HepG2 (cell line): Measurements from ENCODE around the gene MPIG6B. TPM values are rescaled to one million over a fixed set of nuclear protein-coding genes. Genes with fewer than 3 reads are reported as not detected.

Source experiments
- AGO2 ChIP-seq: fragments of 200-400 bp; formaldehyde crosslinking; optimal IDR thresholded peaks from 2 replicates; pipeline ENCODE3; 2017; ENCODE audit warnings: mild to moderate bottlenecking, low read depth, low read length, moderate library complexity
- DR1 ChIP-seq: sonication (generic); formaldehyde crosslinking; IDR thresholded peaks from 2 replicates; pipeline ENCODE4 v1.8.0; 2021; ENCODE audit warnings: mild to moderate bottlenecking, missing genetic modification reagents, inconsistent platforms
- ELF1 ChIP-seq: sonication (generic); formaldehyde crosslinking; IDR thresholded peaks from 2 replicates; pipeline ENCODE4 v1.4.0; 2020; ENCODE audit warnings: missing genetic modification reagents
- KLF9 ChIP-seq: IDR thresholded peaks from 2 replicates; pipeline ENCODE4 v1.6.1; 2016; ENCODE audit warnings: low read depth
- MED13 ChIP-seq: sonication (generic); formaldehyde crosslinking; IDR thresholded peaks from 2 replicates; pipeline ENCODE4 v1.5.0; 2020; ENCODE audit warnings: missing genetic modification reagents
- MIER2 ChIP-seq: IDR thresholded peaks from 2 replicates; pipeline ENCODE4 v1.6.1; 2016; ENCODE audit warnings: missing biosample characterization, missing genetic modification reagents
- MIER3 ChIP-seq: IDR thresholded peaks from 2 replicates; pipeline ENCODE4 v1.6.1; 2016; ENCODE audit warnings: missing compliant biosample characterization, borderline replicate concordance
- MTF1 ChIP-seq: sonication (generic); formaldehyde crosslinking; IDR thresholded peaks from 2 replicates; pipeline ENCODE4 v1.5.0; 2020; ENCODE audit warnings: missing genetic modification reagents
- MXD4 ChIP-seq: IDR thresholded peaks from 2 replicates; pipeline ENCODE4 v1.6.1; 2016; ENCODE audit warnings: mild to moderate bottlenecking, missing biosample characterization, missing genetic modification reagents
- RERE ChIP-seq: IDR thresholded peaks from 2 replicates; pipeline ENCODE4 v1.6.1; 2016; ENCODE audit warnings: low read depth, missing genetic modification reagents, missing compliant biosample characterization
- STAT5B ChIP-seq: sonication (generic); formaldehyde crosslinking; IDR thresholded peaks from 2 replicates; pipeline ENCODE4 v1.4.0; 2020; ENCODE audit warnings: missing genetic modification reagents
- ZKSCAN5 ChIP-seq: sonication (generic); formaldehyde crosslinking; IDR thresholded peaks from 2 replicates; pipeline ENCODE4 v1.5.1; 2020; ENCODE audit warnings: mild to moderate bottlenecking, missing genetic modification reagents
- ZNF224 ChIP-seq: sonication (generic); formaldehyde crosslinking; IDR thresholded peaks from 2 replicates; pipeline ENCODE4 v1.5.0; 2020; ENCODE audit warnings: mild to moderate bottlenecking, missing genetic modification reagents
- ZNF230 ChIP-seq: sonication (generic); formaldehyde crosslinking; IDR thresholded peaks from 2 replicates; pipeline ENCODE4 v1.4.0; 2020; ENCODE audit warnings: mild to moderate bottlenecking, missing genetic modification reagents
- ZNF766 ChIP-seq: sonication (generic); formaldehyde crosslinking; IDR thresholded peaks from 2 replicates; pipeline ENCODE4 v1.5.0; 2020; ENCODE audit warnings: missing genetic modification reagents, borderline replicate concordance
- ZNF780A ChIP-seq: sonication (generic); formaldehyde crosslinking; IDR thresholded peaks from 2 replicates; pipeline ENCODE4 v1.8.0; 2022; ENCODE audit warnings: mild to moderate bottlenecking, missing genetic modification reagents, moderate library complexity
- polyA plus RNA-seq, 8 experiments: library from polyadenylated mRNA; depleted of rRNA in 3 of 8; stranded (reverse) in 7 of 8; unstranded in 1 of 8; fragments of >200 nt; fragmentation: Illumina TruSeq in 4 of 8; extraction: Trizol in 4 of 8; gene quantifications; 2 replicates each; pipeline versions ENCODE4 v1.2.1 to v1.2.3, GENCODE V29; 2011 to 2016; ENCODE audit warnings: low read depth in 4 of 8, missing spikeins in 1 of 8, mixed read lengths in 1 of 8; ENCODE audit not compliant: insufficient read depth in 1 of 8
- total RNA-seq, 5 experiments: library from RNA; depleted of rRNA; stranded (reverse); fragments of >200 nt; fragmentation: Illumina TruSeq; extraction: Trizol; gene quantifications; 2 replicates each; pipeline ENCODE4 v1.2.3, GENCODE V29; 2016; ENCODE audit warnings: low read depth in 1 of 5
- TF ChIP-seq, protein P1 (sequence below): sonication (generic); formaldehyde crosslinking; conservative IDR thresholded peaks from 2 replicates; pipeline ENCODE4 v1.5.0; 2020; ENCODE audit warnings: missing genetic modification reagents
- TF ChIP-seq, protein P2 (sequence below): sonication (generic); formaldehyde crosslinking; IDR thresholded peaks from 2 replicates; pipeline ENCODE4 v1.5.1; 2020; ENCODE audit warnings: mild to moderate bottlenecking, missing genetic modification reagents, moderate library complexity
- TF ChIP-seq, protein P3 (sequence below): sonication (generic); formaldehyde crosslinking; IDR thresholded peaks from 2 replicates; pipeline ENCODE4 v1.8.0; 2023; ENCODE audit warnings: mild to moderate bottlenecking, missing genetic modification reagents

The MPIG6B gene
- total and polyA plus RNA-seq, 2 of the 13 experiments (the other 11 are each of a cell fraction or from before 2014, with no cell fraction given), result not detected

DNA sequence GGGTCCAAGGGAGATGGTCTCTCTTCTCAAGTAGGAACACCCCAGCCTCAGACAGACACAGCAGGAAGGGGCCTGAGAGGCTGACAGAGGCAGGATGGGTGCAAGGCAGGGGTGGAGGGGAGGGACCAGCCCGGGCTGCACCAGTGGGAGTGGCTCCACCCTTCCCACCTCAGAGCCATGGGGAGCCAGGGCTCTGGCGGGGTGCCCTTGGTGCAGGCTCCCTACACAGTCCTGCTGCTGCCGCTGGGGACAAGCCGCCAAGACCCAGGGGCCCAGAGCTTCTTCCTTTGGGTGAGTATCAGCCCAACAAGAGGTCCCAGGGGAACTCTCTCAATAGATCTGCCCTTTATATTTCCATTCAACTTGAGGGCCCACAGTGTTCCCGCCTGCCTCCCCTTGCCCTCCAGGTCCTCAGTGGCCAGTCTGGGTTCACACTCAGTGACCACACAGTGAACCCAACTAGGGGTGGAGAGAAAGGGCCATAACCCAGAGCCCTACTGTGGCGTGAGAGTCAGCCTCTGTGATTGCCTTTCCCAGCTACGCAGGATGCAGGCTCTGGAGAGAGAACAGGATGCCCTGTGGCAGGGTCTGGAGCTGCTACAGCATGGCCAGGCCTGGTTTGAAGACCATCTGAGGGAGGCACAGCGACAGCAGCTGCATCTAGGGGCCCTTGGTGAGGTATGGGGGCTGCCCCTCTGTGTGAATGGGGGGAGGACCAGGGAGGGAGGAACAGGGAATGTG lies 39.9 kb downstream of the MPIG6B start (continued):
- TF ChIP-seq MED13 (CRISPR knock-in tag) (no peak), STAT5B (CRISPR knock-in tag) (no peak), ZNF230 (CRISPR knock-in tag) (0 out of 2 replicates have a peak, but pooled peaks have one; percentile 41), ZKSCAN5 (CRISPR knock-in tag) (no peak), ELF1 (CRISPR knock-in tag) (no peak), RERE (CRISPR knock-in tag) (no peak), AGO2 (peak; percentile 56), MXD4 (no peak), KLF9 (CRISPR knock-in tag) (no peak), ZNF780A (CRISPR knock-in tag) (no peak), ZNF224 (CRISPR knock-in tag) (no peak), MIER3 (CRISPR knock-in tag) (no peak), MTF1 (CRISPR knock-in tag) (no peak), MIER2 (CRISPR knock-in tag) (no peak), ZNF766 (CRISPR knock-in tag) (no peak), DR1 (CRISPR knock-in tag) (no peak)
- TF ChIP-seq, protein P1, sequence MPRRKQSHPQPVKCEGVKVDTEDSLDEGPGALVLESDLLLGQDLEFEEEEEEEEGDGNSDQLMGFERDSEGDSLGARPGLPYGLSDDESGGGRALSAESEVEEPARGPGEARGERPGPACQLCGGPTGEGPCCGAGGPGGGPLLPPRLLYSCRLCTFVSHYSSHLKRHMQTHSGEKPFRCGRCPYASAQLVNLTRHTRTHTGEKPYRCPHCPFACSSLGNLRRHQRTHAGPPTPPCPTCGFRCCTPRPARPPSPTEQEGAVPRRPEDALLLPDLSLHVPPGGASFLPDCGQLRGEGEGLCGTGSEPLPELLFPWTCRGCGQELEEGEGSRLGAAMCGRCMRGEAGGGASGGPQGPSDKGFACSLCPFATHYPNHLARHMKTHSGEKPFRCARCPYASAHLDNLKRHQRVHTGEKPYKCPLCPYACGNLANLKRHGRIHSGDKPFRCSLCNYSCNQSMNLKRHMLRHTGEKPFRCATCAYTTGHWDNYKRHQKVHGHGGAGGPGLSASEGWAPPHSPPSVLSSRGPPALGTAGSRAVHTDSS (CRISPR knock-in tag), result no peak
- TF ChIP-seq, protein P2, sequence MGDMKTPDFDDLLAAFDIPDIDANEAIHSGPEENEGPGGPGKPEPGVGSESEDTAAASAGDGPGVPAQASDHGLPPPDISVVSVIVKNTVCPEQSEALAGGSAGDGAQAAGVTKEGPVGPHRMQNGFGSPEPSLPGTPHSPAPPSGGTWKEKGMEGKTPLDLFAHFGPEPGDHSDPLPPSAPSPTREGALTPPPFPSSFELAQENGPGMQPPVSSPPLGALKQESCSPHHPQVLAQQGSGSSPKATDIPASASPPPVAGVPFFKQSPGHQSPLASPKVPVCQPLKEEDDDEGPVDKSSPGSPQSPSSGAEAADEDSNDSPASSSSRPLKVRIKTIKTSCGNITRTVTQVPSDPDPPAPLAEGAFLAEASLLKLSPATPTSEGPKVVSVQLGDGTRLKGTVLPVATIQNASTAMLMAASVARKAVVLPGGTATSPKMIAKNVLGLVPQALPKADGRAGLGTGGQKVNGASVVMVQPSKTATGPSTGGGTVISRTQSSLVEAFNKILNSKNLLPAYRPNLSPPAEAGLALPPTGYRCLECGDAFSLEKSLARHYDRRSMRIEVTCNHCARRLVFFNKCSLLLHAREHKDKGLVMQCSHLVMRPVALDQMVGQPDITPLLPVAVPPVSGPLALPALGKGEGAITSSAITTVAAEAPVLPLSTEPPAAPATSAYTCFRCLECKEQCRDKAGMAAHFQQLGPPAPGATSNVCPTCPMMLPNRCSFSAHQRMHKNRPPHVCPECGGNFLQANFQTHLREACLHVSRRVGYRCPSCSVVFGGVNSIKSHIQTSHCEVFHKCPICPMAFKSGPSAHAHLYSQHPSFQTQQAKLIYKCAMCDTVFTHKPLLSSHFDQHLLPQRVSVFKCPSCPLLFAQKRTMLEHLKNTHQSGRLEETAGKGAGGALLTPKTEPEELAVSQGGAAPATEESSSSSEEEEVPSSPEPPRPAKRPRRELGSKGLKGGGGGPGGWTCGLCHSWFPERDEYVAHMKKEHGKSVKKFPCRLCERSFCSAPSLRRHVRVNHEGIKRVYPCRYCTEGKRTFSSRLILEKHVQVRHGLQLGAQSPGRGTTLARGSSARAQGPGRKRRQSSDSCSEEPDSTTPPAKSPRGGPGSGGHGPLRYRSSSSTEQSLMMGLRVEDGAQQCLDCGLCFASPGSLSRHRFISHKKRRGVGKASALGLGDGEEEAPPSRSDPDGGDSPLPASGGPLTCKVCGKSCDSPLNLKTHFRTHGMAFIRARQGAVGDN (CRISPR knock-in tag), result peak; percentile 59
- TF ChIP-seq, protein P3, sequence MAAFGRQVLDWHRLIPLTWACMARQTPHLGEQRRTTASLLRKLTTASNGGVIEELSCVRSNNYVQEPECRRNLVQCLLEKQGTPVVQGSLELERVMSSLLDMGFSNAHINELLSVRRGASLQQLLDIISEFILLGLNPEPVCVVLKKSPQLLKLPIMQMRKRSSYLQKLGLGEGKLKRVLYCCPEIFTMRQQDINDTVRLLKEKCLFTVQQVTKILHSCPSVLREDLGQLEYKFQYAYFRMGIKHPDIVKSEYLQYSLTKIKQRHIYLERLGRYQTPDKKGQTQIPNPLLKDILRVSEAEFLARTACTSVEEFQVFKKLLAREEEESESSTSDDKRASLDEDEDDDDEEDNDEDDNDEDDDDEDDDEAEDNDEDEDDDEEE, result no peak
